GM23248 (cell line): Measurements from ENCODE around the gene KDM5B.

ENCODE experiments used
- EZH2 ChIP-seq: fragments of 200-600 bp; sonication (generic); IDR thresholded peaks from 2 replicates; pipeline ENCODE4 v1.6.1; 2018; ENCODE audit warnings: antibody characterized with exemption, mild to moderate bottlenecking; ENCODE audit not compliant: insufficient read depth, poor library complexity, severe bottlenecking
- EZH2phosphoT487 ChIP-seq: fragments of 200-600 bp; sonication (generic); IDR thresholded peaks from 2 replicates; pipeline ENCODE4 v1.6.1; 2018; ENCODE audit warnings: antibody characterized with exemption, moderate library complexity, mild to moderate bottlenecking, low read depth; ENCODE audit not compliant: insufficient read depth

- TF ChIP-seq EZH2phosphoT487, result no peak
- TF ChIP-seq EZH2, result no peak
Measured at GRCh38 chr1:202821467-202821866, 13.2 kb upstream of the KDM5B start.
